Endothelial cell (in vitro differentiated cells): ENCODE data around the gene FNIP2. TPM values are rescaled to one million over a fixed set of nuclear protein-coding genes. Genes with fewer than 3 reads are reported as not detected.

Experiments used
- DNase-seq: peaks from one replicate; pipeline ENCODE4 v3.0.0; 2021; ENCODE audit warnings: low spot score
- H3K27ac Mint-ChIP-seq: one replicate; pipeline ENCODE4 v1.8.0; 2021; ENCODE audit warnings: mixed read lengths, inconsistent platforms; ENCODE audit not compliant: unreplicated experiment
- H3K27me3 Mint-ChIP-seq: one replicate; pipeline ENCODE4 v1.8.0; 2021; ENCODE audit warnings: mild to moderate bottlenecking, moderate library complexity, mixed read lengths, inconsistent platforms; ENCODE audit not compliant: unreplicated experiment
- H3K36me3 Mint-ChIP-seq: one replicate; pipeline ENCODE4 v1.8.0; 2021; ENCODE audit warnings: mild to moderate bottlenecking, low read depth, mixed read lengths, inconsistent platforms; ENCODE audit not compliant: unreplicated experiment
- H3K4me1 Mint-ChIP-seq: one replicate; pipeline ENCODE4 v1.8.0; 2021; ENCODE audit warnings: mild to moderate bottlenecking, mixed read lengths, inconsistent platforms; ENCODE audit not compliant: unreplicated experiment
- H3K4me3 Mint-ChIP-seq: one replicate; pipeline ENCODE4 v1.8.0; 2021; ENCODE audit warnings: mild to moderate bottlenecking, mixed read lengths, inconsistent platforms; ENCODE audit not compliant: unreplicated experiment
- H3K9me3 Mint-ChIP-seq: one replicate; pipeline ENCODE4 v1.8.0; 2021; ENCODE audit warnings: mixed read lengths, inconsistent platforms; ENCODE audit not compliant: unreplicated experiment
- CTCF ChIP-seq: fragments of 200-600 bp; sonication (generic); IDR thresholded peaks from one replicate; pipeline ENCODE4 v1.5.0; 2021; ENCODE audit warnings: antibody characterized with exemption; ENCODE audit not compliant: unreplicated experiment
- total RNA-seq: library from RNA; stranded (reverse); fragmentation: NEBNext Ultra II Directional; extraction: Animal tissue kit (Norgen Biotek cat#: 25700); gene quantifications from one replicate; pipeline ENCODE4 v1.2.1, GENCODE V29; 2021; ENCODE audit not compliant: unreplicated experiment

Gene FNIP2
- total RNA-seq, 1 donor from 2014 or later = 34.3 TPM

GRCh38 chr4:158870282-158870625, 101.4 kb downstream of the FNIP2 start:
- no peak overlapping the region for H3K27ac Mint-ChIP-seq
- H3K4me3 Mint-ChIP-seq = no peak overlapping the region
- DNase-seq = no peak
- peaks cover 1% of the 10 kb centered on the region for H3K27me3 Mint-ChIP-seq
- peaks cover 21% of the 10 kb centered on the region for H3K36me3 Mint-ChIP-seq
- H3K9me3 Mint-ChIP-seq = no peaks in the 10 kb centered on the region
- peaks cover 8% of the 10 kb centered on the region for H3K4me1 Mint-ChIP-seq
- no peak for TF ChIP-seq CTCF

- no peak for DNase-seq
- Mint-ChIP-seq H3K36me3 (peaks cover 21% of the 10 kb centered on the region), H3K27me3 (peaks cover 1% of the 10 kb centered on the region), H3K9me3 (no peaks in the 10 kb centered on the region), H3K27ac (no peak overlapping the region), H3K4me3 (no peak overlapping the region), H3K4me1 (peaks cover 8% of the 10 kb centered on the region)
- TF ChIP-seq CTCF = no peak
Observed at GRCh38 chr4:158870626-158871334, 102.0 kb downstream of the FNIP2 start.

- Mint-ChIP-seq H3K4me1 (peaks cover 8% of the 10 kb centered on the region), H3K27ac (no peak overlapping the region), H3K36me3 (peaks cover 21% of the 10 kb centered on the region), H3K27me3 (peaks cover 1% of the 10 kb centered on the region), H3K4me3 (no peak overlapping the region), H3K9me3 (no peaks in the 10 kb centered on the region)
- no peak for DNase-seq
- TF ChIP-seq CTCF = no peak
Observed at GRCh38 chr4:158871335-158871724, 102.5 kb downstream of the FNIP2 start.

- Mint-ChIP-seq H3K36me3 (peaks cover 18% of the 10 kb centered on the region), H3K27me3 (no peaks in the 10 kb centered on the region), H3K27ac (no peak overlapping the region), H3K4me1 (peaks cover 8% of the 10 kb centered on the region), H3K9me3 (no peaks in the 10 kb centered on the region), H3K4me3 (no peak overlapping the region)
- no peak for TF ChIP-seq CTCF
- DNase-seq = no peak
Observed at GRCh38 chr4:158873795-158874401, 105.1 kb downstream of the FNIP2 start.

GRCh38 chr4:158875026-158875425, 106.2 kb downstream of the FNIP2 start:
- H3K4me3 Mint-ChIP-seq = no peak overlapping the region
- no peak for DNase-seq
- TF ChIP-seq CTCF = no peak
- peaks cover 19% of the 10 kb centered on the region for H3K36me3 Mint-ChIP-seq
- H3K4me1 Mint-ChIP-seq = peaks cover 8% of the 10 kb centered on the region
- H3K27me3 Mint-ChIP-seq = peaks cover 5% of the 10 kb centered on the region
- no peaks in the 10 kb centered on the region for H3K9me3 Mint-ChIP-seq
- H3K27ac Mint-ChIP-seq = no peak overlapping the region
